Activated naive CD4-positive, alpha-beta T cell treated with anti-CD3 and anti-CD28 coated beads, Interleukin-2, amount 50 U/mL, for 16 hours (primary cell): ENCODE measurements around the gene ME3.

Source experiments
- DNase-seq: peaks from one replicate; pipeline ENCODE4 v3.0.0-alpha.2; 2020

ME3 gene

DNA sequence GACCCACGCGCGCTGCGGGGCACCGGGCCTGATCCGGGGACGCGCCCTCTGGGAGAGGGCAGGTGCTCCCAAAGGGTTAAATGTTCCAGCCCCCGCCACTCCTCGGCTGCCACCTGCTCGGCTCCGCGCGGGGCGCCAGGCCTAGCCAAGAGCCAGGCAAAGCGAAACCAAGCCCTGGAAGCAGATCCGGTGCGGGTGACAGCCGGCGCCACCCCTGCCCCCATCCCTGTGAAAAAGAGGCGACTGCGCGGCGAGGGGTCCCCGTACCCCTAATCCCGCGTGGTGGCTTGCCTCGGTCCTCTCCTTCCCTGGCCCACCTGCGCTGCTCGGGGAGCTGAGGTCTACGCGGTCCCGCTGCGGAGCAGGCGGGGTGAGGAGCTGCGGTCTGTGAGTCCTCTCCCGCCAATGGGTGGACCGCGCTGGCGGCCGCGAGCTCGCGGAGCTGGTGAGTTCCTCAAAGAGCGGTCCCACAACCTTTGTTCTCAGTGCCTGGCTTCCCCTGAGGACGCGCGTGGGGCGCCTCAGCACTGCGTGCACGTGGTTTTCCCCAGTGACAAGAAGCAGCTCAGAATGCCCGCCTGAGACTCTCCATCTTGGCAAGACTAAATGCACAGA, at the start of gene ME3:
TSS of gene ME3 (minus strand) at position 610 of the 615 bp plus-strand sequence.
- DNase-seq = peak; percentile 65

DNA sequence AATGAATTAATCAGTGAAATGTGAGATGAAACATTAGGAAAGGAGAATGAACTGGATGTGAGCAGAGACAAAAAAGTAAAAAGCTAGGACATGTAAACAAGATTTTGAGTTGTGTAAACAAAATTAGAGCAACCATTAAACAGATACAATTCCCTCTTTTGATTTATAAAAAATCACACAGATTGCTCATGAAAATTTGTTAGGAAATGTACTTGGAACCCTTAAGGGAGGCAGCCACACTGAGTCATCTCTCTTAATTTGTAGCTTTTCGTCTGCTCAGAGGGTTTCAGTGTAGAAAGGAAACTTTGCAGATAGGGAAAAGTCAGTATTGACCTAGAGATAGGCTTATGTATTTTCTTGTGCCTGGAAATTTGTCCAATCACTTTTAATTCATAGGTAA, 49.6 kb upstream of the ME3 start:
- no peak for DNase-seq

DNA sequence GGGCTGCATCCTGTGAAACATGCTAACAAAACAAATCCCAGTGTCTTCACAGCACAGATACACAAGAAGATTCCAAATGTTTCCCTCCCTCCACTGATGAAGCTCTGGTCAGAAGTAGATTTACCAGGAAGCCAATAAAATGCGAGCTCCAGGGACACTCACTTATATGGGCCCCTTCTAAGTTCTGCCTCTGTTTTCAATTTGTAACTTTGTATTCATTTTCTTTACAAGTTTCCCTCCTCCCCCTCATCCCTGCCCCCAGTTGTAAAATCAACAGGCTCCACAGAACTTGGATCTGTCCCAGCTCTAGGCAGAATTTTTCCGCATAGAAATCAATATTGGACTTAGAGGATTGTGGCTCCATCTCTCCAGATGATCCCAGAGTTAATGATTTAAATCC, 48.1 kb upstream of the ME3 start:
- no peak for DNase-seq

DNA sequence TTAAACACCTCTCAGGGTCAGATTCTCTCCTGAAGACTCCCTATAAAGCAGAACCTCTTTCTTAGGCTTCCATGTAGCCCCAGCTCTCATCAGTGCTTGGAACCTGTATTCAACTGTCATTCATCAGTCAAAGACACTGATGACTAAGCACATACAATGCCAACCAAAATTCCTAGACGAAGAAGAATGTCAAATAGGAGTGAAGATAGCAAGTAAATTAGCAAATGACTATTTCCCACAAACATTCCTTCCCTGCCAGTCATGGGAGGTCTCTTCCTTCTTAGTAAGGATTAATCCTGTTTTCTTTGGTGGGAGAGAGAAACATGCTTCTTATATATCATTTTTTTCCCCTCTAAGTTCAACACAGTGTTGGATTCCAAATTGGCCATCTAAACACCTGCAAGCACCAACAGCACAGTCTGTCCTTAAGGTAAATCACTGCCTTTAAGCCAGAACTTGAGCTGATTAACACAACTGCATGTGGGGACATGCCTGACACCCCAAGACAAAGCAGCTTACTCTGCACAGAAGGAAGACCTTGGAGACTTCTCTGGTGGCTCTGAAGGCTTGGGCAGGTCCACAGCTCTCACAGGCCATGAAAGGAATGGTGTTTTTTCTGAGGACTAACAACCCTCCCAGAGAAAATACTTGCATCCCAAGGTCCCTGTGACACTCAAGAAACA, 47.5 kb upstream of the ME3 start:
- no peak for DNase-seq

DNA sequence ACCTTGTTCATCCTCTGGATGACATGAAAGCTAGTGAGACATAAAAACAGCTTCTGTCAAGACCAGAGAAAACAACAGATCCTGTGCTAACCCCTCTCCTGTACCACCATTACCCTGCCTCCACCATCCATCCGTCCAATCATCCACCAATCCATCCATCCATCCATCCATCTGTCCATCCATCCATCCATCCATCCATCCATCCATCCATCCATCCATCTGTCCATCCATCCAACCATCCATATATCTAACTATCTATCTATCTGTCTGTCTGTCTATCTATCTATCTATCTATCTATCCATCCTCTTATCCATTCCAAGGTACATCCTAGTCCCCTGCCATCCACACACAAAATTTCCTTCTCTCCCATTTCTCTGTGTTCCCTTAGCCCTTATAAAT, 46.6 kb upstream of the ME3 start:
- DNase-seq = no peak

DNA sequence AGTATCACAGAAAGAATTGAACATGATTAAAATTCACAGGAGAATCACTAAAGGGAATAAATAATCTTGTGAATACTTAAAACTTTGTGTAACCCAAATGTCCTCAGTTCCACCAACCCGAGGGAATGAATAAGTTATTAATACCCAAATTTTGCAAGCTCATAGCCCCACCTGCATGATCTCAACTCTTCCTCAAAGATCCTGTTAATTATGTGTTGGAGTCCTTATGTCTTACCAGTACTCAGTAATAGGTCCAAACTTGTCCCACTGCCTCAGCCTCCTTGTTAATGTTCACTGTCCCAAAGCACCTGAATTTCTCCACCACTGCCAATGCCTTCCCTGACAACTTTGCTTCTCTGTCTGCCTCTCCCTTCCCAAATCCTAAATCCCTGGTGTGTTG, 46.1 kb upstream of the ME3 start:
- DNase-seq = no peak

DNA sequence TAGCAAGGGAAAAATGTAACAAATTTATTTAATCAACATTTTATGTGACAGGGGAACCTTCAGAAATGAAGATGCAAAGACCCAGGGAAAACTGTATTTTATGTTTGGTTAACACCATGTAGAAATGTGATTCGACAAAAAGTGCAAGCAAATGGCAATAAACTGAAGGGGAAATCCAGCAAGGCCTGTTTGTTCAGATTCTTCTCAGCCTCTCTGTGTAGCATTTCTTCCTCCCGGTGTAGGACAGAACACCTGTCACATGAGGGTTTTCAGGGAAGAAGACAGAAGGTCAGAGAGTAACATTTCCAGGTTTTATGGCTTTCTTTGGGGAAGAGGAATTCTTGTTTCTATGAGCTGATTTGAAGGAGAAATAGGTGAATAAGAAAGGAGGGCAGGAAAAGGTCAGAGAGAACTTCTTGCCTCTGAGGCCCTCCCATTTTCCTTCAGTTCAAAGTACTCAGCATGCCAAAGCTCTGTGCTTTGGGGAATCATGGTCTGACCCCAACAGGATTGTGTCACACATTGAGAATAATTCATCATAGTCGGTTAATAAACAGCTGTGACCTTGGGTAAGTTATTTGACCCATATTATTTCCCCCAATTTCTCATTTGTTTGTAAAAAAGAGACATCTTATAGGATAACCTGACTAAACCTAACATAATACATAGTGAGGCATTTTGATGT, 45.5 kb upstream of the ME3 start:
- DNase-seq = no peak

DNA sequence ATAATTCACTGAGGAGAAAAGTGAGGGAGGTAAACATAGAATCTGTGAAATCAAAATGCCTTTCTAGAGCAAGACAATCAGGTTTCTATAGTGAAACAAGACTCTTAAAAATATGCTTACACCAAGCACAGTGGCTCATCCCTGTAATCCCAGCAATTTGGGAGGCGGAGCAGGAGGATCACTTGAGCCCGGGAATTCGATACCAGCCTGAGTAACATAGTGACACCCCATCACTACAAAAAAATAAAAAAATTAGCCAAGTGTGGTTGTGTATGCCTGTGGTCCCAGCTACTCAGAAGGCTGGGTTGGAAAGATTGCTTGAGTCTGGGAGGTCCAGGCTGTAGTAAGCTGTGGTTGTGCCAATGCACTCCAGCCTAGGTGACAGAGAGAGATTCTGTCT, 43.2 kb upstream of the ME3 start:
- no peak for DNase-seq

DNA sequence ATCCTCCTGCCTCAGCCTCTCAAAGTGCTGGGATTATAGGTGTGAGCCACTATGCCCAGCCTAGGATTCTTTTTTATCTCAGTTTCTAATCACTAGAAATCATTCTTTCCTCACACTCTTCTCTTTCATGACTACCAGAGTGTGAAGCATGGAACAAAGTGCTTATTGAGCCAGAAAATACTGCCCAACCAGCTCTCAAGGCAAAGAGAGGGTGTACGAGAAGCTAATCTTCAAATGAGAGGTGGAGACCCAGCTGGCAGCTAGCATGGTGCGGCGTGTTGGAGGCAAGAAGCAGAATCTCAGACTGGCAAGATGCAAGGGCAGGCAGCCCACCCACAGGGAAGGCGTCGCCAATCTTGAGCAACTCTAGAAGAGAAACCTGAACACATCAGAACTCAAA, 41.1 kb upstream of the ME3 start:
- DNase-seq = no peak

DNA sequence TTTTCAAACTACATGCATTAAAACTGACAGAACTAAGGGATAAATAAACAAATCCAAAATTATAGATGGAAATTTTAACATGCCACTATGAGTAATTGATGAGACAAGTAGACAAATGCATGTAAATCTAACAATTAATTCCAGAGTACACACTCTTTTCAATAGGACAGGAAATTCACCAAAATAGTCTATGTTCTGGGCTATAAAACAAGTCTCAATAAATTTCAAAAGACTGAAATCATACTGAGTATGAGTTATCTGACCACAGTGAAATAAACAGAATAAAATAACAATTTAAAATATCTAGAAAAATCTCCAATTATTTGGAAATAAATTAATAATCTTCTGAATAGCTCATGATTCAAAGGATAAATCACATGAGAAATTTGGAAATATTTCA, 38.5 kb upstream of the ME3 start:
- no peak for DNase-seq

DNA sequence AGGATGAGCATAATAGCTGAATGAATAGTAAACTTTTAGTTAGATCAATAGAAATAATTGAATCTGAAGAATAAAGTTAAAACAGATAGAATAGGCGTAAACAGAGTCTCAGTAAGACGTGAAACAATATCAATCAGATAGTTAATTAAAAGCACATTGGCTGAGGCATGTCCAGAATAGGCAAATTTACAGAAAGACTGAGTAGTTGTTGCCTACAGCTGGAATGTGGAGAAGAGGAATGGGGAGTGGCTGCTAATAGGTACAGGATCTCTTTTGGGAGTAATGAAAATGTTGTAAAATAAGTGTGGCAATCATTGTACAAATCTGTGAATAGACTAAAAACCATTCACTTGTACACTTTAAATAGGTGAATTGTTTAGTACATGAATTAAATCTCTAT, 36.3 kb upstream of the ME3 start:
- no peak for DNase-seq

DNA sequence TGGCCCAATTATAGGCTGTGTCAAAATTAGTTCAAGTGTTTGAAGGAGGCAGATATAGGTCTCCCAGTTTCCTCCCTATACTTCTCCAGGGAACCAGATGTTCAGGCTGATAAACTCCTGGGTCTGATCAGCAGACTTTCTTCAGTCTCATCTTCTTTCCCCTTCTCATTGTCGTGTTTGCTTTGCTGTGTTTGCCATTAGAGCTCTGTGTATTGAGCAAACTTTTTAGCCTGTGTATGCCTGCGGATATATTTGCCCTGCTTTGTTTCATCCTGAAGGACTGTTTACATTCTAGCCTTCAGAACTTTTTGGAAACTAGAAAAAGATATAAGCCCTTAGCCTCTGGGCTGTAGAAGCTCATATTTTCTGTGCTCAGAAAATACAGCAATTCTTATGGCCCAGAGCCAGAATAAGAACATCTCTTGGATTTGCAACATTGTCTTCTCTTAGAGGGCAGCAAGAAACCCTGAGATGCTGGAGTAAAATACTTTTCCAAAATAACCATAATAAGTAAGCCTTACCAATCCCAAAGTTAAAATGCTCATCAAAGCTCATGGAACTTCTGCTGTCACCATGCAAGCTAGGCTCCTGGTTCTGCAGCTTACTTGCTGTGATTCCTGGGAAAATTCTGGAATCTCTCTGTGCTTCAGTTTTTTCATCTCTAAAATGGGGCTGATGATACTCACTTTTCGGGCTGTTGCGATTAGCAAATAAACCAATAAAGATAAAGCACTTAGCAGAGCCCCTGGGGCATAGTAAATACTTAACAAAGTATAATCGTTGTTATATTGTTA, 34.1 kb upstream of the ME3 start:
- DNase-seq = no peak

DNA sequence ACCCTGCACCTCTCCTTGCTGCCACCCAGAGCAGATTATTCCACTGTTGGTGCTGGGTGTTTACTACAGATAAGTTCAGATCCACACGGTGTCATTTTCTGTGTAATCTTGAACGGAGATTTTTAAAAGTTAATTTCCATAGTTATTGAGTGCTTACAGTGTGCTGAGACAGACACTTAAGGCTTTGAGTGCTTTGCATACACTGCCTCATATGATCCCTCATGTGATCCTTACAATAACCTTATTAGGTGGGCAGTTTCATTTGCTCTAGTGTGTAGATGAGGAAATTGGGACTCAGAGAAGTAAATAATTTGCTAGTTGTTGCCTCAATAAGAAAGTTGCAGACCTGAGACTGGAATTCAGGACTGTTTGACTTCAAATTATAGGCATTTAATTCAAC, 32.3 kb upstream of the ME3 start:
- no peak for DNase-seq

DNA sequence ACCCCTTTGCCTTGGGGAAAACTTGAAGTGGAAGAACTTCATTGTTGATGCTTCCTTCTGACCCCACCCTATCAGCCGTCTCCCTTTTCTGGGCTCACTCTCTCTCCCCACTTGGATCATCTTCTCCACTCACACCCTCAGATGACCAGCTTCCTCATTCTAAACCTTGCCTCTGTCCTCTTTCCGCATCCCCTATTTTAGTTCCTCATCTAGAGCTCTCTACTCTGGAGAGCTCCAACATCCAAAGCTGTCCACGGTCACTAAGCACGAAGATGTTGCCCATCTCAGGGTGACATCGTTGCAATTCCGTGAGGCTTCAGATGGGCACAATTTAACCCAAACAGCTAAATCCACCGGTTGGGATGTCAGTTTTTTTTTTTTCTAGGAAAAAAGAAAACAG, 31.6 kb upstream of the ME3 start:
- DNase-seq = no peak

DNA sequence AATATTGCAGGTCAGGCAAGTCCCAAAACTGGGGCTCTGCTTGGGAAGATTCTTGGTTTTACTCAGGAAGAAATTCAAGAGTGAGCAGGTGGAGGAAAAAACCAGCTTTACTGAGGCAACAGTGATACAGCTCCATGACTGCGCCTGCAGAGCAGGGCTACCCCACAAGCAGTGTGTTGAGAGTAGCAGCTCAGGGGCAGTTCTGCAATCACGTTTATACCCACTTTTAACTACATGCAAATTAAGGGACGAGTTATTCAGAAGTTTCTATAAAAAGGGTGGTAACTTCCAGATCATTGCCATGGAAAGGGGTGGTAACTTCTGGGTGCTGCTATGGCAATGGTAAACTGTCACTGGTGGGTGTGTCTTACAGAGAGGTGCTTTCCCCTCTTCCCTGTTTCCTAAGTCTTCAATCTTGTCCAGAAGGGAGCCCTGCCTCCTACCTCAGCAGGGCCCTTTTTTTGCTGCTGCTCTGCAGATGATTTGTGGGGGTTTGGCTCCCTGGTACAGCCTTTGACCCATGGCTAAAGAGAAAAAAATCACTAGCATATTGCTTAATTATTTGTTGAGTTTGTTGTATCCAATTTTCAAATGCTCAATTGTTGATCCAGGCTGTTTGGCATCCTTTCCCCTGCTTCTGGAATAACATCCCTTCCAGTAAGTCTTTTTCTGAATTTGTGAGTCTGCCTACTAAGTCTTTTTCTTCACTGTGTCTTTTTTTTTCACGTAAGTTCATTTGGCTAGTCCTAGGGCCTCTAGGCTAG, 30.0 kb upstream of the ME3 start:
- no peak for DNase-seq

DNA sequence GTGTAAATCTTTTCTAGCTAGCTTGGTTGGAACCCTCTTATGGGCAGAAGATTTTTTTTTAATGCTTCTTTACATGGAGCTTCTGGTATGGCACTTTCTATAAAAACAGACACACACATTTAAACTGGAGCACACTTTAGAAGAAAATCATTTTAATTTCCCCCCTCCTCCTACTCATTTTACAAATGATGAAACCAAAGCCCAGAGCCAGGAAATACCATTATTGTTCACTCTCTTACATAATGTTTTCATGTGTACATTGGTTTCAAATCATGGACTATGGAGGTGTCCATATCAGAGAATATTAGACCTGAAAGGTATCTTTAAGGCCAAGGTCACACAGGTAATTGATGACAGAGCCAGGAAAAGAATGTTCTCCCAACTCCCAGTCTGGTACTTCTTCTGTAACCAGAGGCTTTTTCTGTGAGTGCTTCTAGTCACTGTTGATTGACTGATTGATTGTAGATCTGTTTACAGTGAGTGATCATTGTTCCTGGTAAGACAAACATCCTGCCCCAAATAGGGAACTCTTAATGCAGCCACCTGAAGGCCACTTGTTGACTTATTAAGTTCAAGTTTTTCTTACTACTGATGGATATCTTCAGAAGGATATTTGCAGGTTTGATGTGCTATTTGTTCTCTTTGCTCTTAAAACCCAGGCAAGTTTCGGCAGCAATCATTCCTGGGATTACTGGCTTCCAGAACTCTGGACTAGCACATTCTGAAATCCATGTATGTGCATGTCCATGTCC, 26.8 kb upstream of the ME3 start:
- DNase-seq = no peak

DNA sequence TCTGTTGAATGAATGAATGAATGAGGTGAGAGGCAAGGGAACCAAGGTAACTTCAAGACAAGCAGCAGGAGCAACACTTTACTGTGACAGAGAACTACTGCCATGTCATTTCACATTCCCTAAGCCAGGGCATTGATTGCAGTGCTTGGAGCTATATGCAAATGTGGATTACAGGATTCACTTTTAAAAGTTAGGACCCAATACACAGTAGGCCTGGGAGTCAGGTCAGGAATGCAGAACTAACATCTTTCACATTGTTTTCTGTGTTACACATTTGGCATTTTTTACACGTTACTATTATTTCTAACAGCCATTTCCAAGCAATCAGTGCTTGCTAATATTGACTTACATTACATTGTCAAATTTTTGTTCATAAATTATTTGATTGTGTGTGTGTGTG, 26.2 kb upstream of the ME3 start:
- no peak for DNase-seq

DNA sequence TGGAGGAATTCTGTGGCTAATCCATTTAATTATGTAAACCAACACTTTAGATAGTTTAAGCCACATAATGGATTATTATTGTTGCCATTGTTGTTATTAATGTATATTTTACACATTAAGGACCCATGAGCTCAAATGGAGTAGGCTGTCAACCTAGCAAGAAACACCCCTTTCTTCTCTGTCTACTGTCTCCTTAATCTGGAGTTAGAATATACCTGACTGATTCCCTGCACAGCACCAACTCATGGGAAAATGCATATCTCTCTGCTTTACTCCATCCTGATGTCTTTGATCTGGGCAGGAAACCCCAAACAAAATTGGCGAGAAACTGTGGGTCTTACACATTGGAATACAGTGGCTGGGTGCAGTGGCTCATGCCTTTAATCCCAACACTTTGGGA, 24.0 kb upstream of the ME3 start:
- DNase-seq = no peak

DNA sequence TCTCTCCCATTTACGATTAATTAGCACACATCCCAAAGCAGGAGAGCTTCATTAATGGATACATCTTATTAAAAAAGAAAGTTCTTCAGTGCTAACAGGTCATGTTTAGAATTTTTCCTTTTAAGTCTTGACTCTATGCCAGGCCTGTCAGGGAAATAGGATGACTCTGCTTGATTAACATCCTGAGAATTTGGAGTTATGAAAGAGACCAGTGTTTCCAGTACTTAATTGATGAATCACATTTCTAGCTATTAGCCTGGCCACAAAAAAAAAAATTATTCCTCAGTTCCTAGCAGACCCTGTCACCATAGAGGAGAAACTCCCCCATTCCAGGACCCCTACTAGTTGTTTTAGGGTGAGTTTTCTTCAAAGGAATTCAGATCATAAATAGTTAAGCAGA, 23.6 kb upstream of the ME3 start:
- no peak for DNase-seq

DNA sequence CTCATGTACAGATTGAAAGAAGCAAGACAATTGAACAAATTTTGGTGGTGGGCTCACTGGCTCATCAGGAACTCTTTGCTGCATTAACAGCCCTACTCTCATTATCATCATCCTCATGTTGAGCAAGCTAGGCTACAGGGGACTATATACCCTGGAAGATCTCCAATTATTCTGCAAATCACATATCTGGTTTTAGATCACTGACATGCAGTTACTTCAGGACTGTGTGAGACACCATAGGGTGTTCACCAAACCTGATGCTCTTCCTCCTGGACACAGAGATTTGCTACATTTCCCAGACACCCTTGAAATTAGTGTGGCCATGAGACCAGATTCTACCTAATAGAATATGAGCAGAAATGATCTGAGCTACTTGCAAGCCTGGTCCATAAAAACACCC, 23.0 kb upstream of the ME3 start:
- no peak for DNase-seq

DNA sequence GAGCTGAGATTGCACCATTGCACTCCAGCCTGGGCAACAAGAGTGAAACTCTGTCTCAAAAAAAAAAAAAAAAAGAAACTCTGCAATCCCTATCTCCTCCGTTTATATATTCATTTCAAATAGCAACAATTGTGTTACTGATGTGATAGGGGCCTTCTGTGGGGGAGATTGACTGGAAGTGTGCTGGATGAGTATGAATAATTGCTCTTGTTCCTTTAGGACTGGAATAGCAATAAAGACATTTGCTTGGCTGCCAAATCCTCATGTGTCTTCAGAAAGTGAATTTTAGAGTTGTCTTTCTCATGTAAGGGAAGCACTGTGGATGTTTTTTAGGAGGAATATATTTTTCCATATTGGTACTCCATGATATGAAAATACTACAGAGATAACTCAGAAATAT, 21.1 kb upstream of the ME3 start:
- no peak for DNase-seq

DNA sequence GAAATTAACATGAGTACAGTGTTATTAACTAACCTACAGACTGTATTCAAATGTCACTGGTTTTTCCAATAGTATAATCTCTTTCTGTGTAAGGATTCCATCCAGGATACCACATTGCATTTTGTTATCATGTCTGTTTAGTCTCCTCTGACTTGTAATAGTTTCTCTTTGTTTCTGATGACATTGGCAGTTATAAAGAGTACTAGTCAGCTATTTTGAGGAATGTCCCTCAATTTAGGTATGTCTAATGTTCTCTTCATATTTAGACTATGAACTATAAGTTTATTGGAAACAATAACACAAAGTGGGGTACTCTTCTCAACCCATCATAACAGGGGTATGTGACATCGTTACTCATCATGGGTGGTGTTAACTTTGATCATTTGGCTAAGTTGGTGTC, 20.3 kb upstream of the ME3 start:
- DNase-seq = no peak
